GM21515 (cell line): ENCODE measurements around the gene TEX2.

ENCODE experiments used
- ATAC-seq: cut with Tn5 transposase; IDR thresholded peaks from one replicate; pipeline ENCODE4 v1.9.1; 2021; ENCODE audit not compliant: unreplicated experiment

Gene TEX2

GRCh38 chr17:64148699-64149098 is 114.4 kb downstream of the TEX2 start:
- ATAC-seq, result no peak

DNA sequence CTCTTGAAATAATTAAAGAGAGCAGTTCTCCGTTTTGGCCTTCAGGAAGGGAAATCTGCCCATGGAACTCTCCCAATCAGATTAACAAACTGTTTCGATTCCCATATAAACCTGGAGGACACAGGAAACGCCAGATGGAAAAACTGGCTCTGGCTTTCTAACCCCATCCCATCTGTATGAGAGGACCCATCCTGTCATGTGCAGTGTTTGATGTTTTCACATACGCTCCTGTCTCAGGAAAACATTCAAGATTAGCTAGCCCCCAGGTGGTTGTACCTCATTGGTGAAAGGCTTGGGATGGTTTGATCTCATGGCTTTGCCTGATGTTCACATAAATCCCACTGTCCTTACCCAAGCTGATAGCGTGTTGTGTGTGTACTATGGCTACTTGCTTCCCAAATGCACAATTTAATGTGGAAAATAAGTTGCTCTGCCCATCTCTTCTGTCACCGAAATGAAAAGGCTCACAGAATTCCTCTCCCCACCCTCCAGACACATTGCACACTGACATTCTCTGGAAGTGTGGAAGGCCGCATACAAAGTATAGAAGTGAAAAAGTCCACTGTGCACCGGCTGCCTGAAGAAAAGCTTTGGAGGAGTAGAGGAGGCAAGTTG is 114.9 kb downstream of the TEX2 start:
- no peak for ATAC-seq

GRCh38 chr17:64147110-64148016 is 115.7 kb downstream of the TEX2 start:
- ATAC-seq, result no peak

DNA sequence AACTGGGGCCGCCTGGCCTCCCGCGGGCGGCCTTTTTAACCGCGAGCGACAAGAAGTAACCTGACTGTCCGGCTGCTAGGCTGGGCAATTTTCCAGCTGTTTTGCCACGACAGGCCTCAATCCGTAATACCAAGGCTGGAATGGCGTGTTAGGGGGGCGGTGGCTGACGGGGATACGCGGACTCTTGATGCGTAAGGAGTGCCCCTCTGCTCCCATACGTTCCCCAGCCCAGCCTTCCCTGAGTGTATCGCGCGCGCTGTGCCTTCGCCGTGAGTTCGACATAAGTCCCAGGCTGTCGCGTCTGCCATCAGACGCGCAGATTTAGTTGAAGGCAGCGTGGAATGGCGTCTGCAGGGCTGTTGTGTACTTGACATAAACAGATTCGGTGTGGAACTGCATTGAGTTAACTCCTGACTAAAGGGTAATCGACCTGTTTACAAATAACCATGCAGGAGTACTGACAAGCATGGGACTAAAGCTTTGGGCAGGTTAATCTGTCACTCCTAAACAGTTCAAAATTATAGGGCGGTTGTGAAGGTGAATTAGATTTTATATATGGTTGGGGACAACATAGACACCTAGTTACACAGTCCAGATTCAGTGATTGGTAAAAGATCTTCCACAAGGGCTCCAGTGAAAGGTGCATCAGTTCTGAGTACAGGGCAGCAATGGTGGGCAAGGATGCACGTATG is 116.5 kb downstream of the TEX2 start:
- peak; percentile 17 for ATAC-seq

DNA sequence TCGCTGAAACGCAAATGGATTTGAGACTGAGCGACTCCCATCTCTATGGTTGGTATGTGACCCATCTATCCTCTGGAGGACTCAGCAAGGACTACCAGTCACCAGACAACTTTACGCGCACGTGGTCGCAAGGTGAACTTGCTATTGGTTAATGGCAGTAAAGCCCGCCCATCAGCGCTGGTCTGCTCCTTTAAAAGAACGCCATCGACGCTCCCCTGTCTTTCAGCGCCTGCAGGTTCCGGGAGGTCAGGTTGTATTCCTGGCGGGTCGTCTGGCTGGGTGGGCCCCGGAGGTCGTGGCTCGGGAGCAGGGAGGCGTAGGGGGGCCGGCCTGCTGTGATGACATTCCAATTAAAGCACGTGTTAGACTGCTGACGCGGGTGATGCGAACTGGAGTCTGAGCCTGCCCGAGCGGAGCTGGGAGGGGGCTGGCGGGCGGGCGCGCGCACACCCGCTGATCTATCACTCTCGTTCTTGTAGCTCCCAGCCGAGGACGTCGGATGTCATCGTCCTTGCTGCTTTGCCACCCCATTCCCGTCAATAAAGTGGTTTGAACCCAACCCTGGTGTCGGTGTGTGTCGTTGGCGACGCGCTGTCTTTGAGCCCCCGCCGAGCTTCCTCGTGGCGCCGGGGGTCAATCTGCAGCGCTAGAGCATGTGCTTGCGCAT is 117.2 kb downstream of the TEX2 start:
- peak; percentile 93 for ATAC-seq

DNA sequence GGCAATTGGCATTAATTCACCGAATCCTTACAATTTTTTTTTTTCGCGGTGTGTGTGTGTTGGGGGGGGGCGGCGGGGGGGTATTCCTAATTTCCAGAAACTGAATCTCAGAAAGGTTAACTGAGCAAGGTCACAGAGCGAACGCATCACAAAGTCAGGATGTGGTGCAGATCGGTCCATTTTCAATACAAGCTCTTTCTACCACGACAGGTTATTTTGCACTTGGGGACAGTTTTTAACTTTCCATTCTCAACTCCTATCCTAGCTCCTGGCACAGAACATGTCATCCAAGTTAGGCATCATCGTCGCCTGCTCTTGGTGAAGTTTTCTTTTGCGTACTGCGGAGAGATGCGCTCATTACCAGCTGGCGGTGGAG is 117.7 kb downstream of the TEX2 start:
- ATAC-seq, result peak; percentile 15

DNA sequence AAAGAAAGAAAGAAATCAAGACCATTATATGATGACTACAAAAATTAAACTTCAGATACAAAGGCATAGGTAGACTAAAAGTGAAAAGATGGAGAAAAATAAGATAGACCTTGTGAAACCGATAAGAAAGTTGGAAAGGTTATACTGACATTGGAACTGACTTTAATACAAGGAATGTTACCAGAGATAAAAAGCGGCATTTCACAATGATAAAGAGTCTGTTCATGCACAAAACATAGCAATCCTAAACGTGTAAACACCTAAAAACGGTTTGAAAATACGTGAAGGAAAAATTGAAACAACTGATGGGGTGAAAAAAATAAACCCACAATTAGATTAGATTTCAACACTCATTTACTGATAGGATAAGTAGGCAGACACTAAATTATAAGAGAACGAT is 123.5 kb downstream of the TEX2 start:
- no peak for ATAC-seq

- no peak for ATAC-seq
Measured at GRCh38 chr17:64138441-64138840, 124.6 kb downstream of the TEX2 start.

DNA sequence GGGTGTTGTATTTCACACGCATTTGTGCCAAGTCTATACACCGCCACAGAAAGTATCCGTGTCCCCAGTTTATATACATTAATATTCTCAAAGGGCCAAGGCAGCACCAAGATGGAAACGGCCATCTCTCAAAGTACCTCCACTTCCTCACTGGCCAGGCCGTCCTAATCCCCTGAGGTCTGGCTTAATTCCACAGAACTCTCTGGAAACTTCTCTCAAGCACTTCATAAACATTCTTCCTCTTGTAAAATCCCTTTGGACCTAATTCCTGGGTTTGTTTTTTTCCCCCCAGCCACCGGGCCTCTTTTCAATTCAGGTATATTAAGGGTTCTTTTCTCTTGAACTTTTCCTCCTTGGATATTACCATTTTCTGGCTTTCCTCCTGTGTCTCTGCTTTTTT is 128.1 kb downstream of the TEX2 start:
- ATAC-seq, result no peak

DNA sequence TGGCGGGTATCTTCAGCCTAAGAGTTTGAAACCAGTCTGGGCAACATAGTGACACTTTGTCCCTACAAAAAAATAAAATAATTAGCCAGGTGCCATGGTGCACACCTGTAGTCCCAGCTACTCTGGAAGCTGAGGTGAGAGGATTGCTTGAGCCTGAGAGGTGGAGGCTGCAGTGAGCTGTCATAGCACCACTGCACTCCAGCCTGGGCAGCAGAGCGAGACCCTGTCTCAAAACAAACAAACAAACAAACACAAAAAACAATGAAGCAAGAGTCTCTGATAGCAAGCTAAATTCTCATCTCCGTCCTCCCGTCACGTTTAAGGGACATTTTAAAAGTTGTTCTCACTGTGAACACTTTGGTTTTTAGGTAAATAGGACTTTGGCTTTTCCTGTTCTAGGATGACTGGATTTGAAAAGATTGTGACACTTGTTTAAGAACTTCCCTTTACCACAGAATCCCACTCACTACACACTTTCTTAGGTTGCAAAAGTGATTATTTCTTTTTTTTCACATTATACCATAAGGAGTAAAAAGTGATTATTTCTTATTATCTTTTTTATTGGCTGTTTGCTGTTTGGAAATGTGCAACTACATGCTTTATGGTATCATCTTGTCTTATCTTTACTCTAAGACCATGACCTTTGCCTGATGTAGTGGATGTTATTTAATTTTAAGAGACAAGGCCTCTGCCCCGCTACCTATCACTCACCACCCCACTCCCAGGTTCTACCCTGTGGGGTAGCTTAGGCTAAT is 128.7 kb downstream of the TEX2 start:
- no peak for ATAC-seq

GRCh38 chr17:64133546-64134215 is 129.4 kb downstream of the TEX2 start:
- ATAC-seq, result no peak

DNA sequence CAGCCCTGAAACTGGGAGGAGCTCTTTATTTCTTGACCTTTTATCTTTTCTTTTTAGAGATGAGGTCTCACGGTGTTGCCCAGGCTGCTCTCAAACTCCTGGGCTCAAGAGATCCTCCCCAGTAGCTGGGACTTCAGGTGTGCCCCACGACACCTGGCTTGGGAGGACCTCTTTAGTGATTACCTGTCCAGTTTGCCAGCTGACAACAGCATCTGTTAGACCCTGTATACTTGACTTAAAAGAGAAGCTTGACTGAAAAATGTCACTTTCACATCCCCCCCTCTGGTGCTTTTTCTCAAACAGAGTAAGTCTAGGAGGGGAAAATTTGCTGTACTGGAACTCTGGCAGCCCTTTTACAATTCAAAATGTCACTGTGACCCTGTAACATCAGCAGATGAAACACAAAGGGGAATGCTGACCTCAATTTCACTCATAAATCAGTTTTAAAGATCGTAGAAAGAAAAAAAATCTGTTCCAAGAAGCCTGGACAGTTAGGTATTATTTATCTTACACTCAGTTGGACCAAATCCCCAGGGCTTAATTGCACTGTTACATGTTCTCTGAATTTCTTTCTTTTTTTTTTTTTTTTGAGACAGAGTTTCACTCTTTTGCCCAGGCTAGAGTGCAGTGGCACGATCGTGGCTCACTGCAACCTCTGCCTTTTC is 131.3 kb downstream of the TEX2 start:
- no peak for ATAC-seq

GRCh38 chr17:64130559-64131001 is 132.5 kb downstream of the TEX2 start:
- peak; percentile 12 for ATAC-seq

DNA sequence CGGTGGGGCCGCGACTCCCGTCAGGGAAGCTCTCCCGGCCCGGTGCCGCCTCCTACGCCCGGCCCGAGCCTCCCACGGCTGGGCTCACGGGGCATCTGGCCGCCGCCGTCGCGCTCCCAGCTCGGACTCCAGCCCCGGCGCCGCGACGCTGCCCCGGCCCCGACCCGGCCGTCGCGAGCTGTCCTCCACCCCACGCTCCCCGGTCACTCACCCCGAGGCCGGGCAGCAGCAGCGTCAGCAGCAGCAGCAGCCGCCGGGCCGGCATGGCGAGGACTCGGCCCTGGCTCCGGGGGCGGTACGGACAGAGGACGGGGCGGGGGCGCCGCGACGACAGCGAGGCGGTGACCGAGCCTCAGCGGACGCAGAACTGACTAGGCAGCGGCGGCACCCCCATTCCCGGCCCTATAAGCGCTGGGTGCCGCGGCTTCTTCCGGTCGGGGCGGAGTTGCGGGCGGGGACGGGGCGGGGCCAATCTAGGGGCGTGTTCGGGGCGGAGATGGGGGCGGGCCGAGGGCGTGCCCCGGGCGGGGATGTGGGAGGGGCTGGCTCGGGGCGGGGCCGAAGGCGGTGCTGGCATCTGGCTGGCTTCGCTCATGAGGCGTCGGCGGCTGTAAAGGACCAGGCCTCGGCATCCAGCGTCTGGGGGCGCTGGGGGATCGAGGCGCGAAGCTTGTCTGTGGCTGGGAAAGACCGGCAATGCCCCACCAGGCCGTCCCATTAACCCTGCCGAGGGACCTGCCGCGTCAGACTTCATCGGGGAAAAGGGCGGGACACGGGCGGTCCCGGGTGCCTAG is 133.1 kb downstream of the TEX2 start, which contains the start of gene ERN1:
TSS of gene ERN1 (minus strand) at position 380 of the 794 bp plus-strand sequence. CDS start at position 265, 115 bp downstream.
- peak; percentile 76 for ATAC-seq

GRCh38 chr17:64129515-64129764 is 133.6 kb downstream of the TEX2 start:
- peak; percentile 10 for ATAC-seq

GRCh38 chr17:64128787-64129514 is 134.1 kb downstream of the TEX2 start:
- no peak for ATAC-seq

- ATAC-seq, result no peak
Measured at GRCh38 chr17:64126918-64127317, 136.1 kb downstream of the TEX2 start.

DNA sequence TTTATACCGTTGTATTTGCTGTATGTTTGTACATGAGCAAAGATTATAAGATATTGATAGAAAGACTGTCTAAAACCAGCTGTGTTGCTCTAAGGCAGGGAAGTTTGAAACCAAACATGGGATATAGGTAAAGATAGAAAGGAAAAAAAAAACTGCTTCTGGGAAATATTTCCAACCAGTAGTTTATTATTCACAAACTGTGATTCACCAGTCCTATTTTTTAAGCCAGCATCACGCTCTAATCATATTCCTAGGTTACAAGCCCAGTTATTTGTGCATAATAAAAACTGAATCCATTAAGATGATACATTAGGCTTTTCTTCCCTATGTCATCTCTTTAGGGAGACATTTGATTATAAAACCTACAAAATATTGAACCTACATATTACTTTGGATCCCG is 137.1 kb downstream of the TEX2 start:
- no peak for ATAC-seq
